NCI-H524 treated with DMSO at 0.1 percent for 48 hours (cell line): ENCODE results near the gene HMOX2.

Source experiments
- DNase-seq: peaks from one replicate; lab custom pipeline; 2025; lab: John Stamatoyannopoulos, UW

Gene HMOX2

GRCh38 chr16:4465977-4466779 is 10.0 kb upstream of the HMOX2 start:
- no peak for DNase-seq

- no peak for DNase-seq
Observed at GRCh38 chr16:4467916-4468315, 8.3 kb upstream of the HMOX2 start.

- no peak for DNase-seq
Observed at GRCh38 chr16:4468972-4469371, 7.2 kb upstream of the HMOX2 start.

GRCh38 chr16:4471869-4472268 is 4.3 kb upstream of the HMOX2 start:
- DNase-seq = no peak

GRCh38 chr16:4472880-4473279 is 3.3 kb upstream of the HMOX2 start:
- DNase-seq = no peak

GRCh38 chr16:4474192-4474961 is 1.8 kb upstream of the HMOX2 start, which contains the start of gene NMRAL1:
Gene NMRAL1 (minus strand): TSS chr16:4474625. CDS start chr16:4474132, 493 bp downstream.
- DNase-seq = no peak

- no peak for DNase-seq
Observed at GRCh38 chr16:4477966-4478365, 1.8 kb downstream of the HMOX2 start.

- no peak for DNase-seq
Observed at GRCh38 chr16:4481526-4481925, 5.3 kb downstream of the HMOX2 start.

GRCh38 chr16:4481963-4482362 is 5.8 kb downstream of the HMOX2 start:
- DNase-seq = no peak

GRCh38 chr16:4486126-4486893 is 10.1 kb downstream of the HMOX2 start:
- no peak for DNase-seq

- DNase-seq = no peak
Observed at GRCh38 chr16:4487955-4488498, 11.8 kb downstream of the HMOX2 start.

GRCh38 chr16:4488499-4488967 is 12.3 kb downstream of the HMOX2 start:
- DNase-seq = no peak

GRCh38 chr16:4489030-4489429 is 12.8 kb downstream of the HMOX2 start:
- no peak for DNase-seq

GRCh38 chr16:4491898-4492297 is 15.7 kb downstream of the HMOX2 start:
- no peak for DNase-seq

- DNase-seq = no peak
Observed at GRCh38 chr16:4494746-4495490, 18.7 kb downstream of the HMOX2 start.

- no peak for DNase-seq
Observed at GRCh38 chr16:4495766-4496165, 19.6 kb downstream of the HMOX2 start.

GRCh38 chr16:4496305-4496704 is 20.1 kb downstream of the HMOX2 start:
- DNase-seq = no peak

GRCh38 chr16:4498546-4499195 is 22.5 kb downstream of the HMOX2 start:
- DNase-seq = no peak

GRCh38 chr16:4499196-4499555 is 23.0 kb downstream of the HMOX2 start:
- no peak for DNase-seq

GRCh38 chr16:4500272-4500671 is 24.1 kb downstream of the HMOX2 start:
- no peak for DNase-seq

- no peak for DNase-seq
Observed at GRCh38 chr16:4501071-4501478, 24.9 kb downstream of the HMOX2 start.
